Urinary bladder (tissue), 4 donors: ENCODE data around the gene RPS6KB2. TPM values are rescaled to one million over a fixed set of nuclear protein-coding genes. Genes with fewer than 3 reads are reported as not detected.
"Not testable (repeated sequence)": the region's sequence is repeated elsewhere in the genome, so short reads cannot be mapped to it uniquely, and the experiment has no call there.

Source experiments
- DNase-seq: peaks from one replicate; pipeline ENCODE4 v3.0.0-alpha.2; 2015; ENCODE audit errors: extremely low spot score
- H3K27ac ChIP-seq: one replicate; pipeline ENCODE4 v1.5.1; 2013; ENCODE audit warnings: low read depth, mild to moderate bottlenecking, moderate library complexity
- H3K36me3 ChIP-seq: one replicate; pipeline ENCODE4 v1.6.1; 2013; ENCODE audit warnings: mild to moderate bottlenecking, moderate library complexity; ENCODE audit not compliant: insufficient read depth
- H3K4me1 ChIP-seq: one replicate; pipeline ENCODE4 v1.6.1; 2013; ENCODE audit warnings: mild to moderate bottlenecking, moderate library complexity; ENCODE audit not compliant: insufficient read depth
- H3K4me3 ChIP-seq: one replicate; pipeline ENCODE4 v1.5.1; 2013; ENCODE audit warnings: low read depth, low read length
- WGBS: extraction: QIAGEN DNeasy Blood & Tissue Kit; methylation state at CpG from one replicate; pipeline ENCODE4 v1.1.7; 2013; 5-methylcytosine and 5-hydroxymethylcytosine counted together
- polyA plus RNA-seq: library from polyadenylated mRNA; stranded (reverse); fragments of 200-250 nt; gene quantifications from one replicate; pipeline ENCODE4 v1.2.3, GENCODE V29; 2013
- total RNA-seq: library from RNA; depleted of rRNA; stranded (reverse); fragments of >200 nt; gene quantifications from one replicate; pipeline ENCODE4 v1.2.3, GENCODE V29; 2014
- donor health status: healthy with polysubstance abuse.
- donor health status: healthy.

Gene RPS6KB2
- total and polyA plus RNA-seq, 2 donors = 19.8 to 41.2 TPM

DNA sequence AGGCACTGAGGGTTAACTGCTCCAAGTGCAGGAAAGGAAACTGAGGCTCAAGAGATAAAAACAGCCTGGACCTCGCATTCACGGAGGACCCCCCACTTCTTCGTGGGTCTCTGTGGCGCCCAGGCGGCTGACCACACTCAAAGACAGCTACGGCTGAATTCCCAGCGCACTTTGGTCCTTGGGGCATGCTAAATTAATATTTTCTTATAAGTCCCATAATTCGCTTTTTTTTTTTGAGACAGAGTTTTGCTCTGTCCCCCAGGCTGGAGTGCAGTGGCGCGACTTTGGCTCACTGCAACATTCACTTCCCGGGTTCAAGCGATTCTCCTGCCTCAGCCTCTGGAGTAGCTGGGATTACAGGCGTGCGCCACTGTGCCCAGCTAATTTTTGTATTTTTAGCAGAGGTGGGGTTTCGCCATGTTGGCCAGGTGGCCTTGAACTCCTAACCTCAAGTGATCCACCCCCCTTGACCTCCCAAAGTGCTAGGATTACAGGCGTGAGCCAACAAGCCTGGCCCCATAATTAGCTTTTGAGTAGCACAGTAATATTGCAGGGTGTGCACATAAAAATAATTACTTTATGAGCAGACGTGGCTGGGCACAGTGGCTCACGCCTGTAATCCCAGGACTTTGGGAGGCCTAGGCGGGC, 26.0 kb upstream of the RPS6KB2 start:
- not testable (repeated sequence) for DNase-seq

DNA sequence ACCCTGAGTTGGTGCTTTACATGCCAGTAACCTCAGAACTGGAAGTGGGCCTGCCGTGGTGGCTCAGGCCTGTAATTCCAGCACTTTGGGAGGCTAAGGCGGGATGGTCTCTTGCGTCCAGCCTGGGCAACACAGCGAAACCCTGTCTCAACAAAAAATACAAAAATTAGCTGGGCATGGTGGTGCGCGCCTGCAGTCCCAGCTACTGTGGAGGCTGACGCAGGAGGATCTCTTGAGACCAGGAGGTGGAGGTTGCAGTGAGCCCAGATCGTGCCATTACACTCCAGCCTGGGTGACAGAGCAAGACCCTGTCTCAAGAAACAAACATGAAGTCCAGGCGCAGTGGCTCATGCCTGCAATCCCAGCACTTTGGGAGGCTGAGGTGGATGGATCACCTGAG, 25.2 kb upstream of the RPS6KB2 start:
- H3K36me3 ChIP-seq = peaks cover 10% of the 10 kb centered on the region
- not testable (repeated sequence) for H3K27ac ChIP-seq, DNase-seq, H3K4me1 ChIP-seq, H3K4me3 ChIP-seq
- 95% methylated on average over 9 of the region's 9 CpGs for WGBS

More for the DNA sequence above, 26.0 kb upstream of the RPS6KB2 start:
- H3K4me3 ChIP-seq = peak overlapping the region; percentile 85
- H3K36me3 ChIP-seq = peaks cover 17% of the 10 kb centered on the region
- not testable (repeated sequence) for H3K4me1 ChIP-seq
- 53% methylated on average over 19 of the region's 19 CpGs for WGBS
- peak overlapping the region; percentile 31 for H3K27ac ChIP-seq

DNA sequence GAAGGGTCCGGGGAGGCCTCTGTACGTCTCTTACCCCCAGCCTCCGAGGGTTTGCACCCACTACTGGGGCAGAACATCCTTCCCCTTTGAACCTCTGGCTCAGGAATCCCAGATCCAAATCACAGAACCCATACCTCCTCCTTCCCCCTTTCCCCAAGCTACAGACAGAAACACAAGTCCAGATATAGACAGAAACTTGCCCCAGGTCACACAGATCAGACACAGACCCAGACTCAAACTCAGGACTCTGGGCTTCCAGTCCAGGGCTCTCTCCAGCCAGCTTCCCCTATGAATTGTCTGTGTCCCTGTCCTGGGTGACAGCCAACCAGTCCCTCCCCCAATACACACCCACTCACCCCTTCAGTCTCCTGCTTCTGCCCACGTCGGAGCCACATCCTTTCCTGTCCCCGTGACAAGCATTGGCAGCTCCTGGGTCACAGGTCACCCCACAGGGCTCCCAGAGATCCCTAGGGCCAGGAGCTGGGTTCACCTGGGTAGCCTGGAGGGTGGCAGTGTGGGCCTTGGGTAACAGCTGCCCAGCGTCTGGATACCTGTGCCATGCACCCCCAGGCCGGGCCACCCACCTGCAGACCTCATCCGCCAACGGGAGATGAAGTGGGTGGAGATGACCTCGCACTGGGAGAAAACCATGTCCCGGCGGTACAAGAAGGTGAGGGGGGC, 23.6 kb upstream of the RPS6KB2 start:
- Histone ChIP-seq H3K4me3 (peak overlapping the region; percentile 27), H3K27ac (no peak overlapping the region), H3K4me1 (no peaks in the 10 kb centered on the region), H3K36me3 (peaks cover 2% of the 10 kb centered on the region)
- no peak for DNase-seq
- WGBS = 65% methylated on average over 13 of the region's 13 CpGs

- no peaks in the 10 kb centered on the region for H3K4me1 ChIP-seq
- peak overlapping the region; percentile 6 for H3K4me3 ChIP-seq
- no peak overlapping the region for H3K27ac ChIP-seq
- WGBS = 88% methylated on average over 6 of the region's 6 CpGs
- no peak for DNase-seq
- peaks cover 2% of the 10 kb centered on the region for H3K36me3 ChIP-seq
Measured at GRCh38 chr11:67405196-67405567, 23.1 kb upstream of the RPS6KB2 start.

DNA sequence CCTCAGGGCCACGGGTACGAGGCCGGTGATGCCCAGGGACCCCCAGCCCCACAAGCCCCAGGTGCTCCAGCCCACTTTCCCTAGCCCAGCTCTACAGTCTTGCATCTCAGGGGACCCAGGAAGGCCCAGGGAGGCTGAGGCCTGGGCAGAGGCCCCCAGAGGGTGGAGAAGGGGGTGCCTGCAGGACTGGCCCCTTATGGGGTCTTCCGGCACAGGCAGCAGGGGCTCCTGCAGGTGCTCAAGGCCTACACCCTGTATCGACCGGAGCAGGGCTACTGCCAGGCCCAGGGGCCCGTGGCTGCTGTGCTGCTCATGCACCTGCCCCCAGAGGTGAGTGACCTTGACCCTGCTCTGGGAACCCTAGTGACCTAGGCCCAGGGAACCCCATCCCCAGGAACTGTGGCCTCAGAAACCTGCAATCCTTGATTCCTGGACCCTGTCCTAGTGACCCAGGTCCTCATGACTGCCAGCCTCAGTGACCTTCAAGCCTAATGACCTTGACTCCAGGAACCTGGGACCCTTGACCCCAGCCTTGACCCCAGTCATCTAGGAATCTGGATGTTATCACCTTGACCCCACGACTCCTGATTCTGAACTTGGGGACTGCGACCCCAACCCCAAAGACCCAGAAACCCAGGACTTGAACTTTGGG, 22.5 kb upstream of the RPS6KB2 start:
- DNase-seq = no peak
- no peak overlapping the region for H3K4me3 ChIP-seq
- 80% methylated on average over 9 of the region's 9 CpGs for WGBS
- H3K4me1 ChIP-seq = no peaks in the 10 kb centered on the region
- H3K27ac ChIP-seq = no peak overlapping the region
- H3K36me3 ChIP-seq = no peaks in the 10 kb centered on the region

DNA sequence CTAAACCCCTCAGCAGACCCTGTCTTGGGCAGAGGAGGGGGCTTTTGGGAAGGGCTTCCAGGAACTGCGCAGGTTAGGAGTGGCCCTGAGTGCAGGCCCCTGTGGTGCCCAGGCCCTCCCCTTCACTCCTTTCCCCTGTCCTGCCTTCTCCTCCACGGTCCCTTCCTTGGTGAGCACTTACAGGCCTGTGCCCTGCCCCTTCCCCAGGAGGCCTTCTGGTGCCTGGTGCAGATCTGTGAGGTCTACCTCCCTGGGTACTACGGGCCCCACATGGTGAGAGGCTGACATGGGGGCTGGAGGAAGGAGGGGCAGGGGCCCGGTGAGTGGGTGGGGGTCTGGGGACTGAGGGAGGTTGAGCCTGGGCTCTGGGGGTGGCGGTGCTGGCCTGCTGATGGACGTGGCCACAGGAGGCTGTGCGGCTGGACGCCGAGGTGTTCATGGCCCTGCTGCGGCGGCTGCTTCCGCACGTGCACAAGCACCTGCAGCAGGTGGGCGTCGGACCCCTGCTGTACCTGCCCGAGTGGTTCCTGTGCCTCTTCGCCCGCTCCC, 21.8 kb upstream of the RPS6KB2 start:
- Histone ChIP-seq H3K4me3 (no peak overlapping the region), H3K36me3 (no peaks in the 10 kb centered on the region), H3K27ac (no peak overlapping the region), H3K4me1 (no peaks in the 10 kb centered on the region)
- WGBS = 80% methylated on average over 18 of the region's 18 CpGs
- no peak for DNase-seq

DNA sequence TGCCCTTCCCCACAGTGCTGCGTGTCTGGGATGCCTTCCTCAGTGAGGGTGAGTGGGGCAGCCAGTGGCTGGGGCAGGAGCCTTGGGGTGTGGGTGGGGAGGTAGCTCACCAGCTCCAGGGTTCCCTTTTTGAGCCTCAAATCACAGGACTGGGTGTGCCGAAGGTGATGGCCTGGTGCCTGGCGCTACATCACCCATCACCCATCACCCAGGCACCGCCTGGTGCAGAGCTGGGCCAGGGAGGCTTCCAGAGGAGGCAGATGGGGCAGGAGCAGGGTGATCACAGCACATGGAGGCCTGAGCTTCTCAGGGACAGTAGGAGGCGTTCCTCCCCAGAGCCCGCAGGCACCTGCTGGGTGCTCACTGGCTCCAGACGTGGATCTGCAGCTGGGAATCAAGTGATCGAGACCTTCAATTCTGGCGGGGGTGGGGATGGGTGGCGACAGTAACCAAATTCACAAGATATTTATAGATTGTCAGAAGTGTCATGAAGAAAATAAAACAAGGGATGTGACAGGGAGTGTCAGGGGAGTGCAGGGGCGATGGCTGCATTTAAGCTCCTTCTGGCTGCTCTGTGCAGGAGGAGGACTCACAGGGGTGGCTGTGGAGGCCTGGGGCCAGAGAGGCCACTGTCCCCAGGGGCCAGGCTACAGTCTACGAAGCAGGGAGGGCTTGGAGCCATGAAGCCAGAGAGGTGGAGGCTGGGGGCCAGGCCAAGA, 21.2 kb upstream of the RPS6KB2 start:
- H3K27ac ChIP-seq = no peak overlapping the region
- 47% methylated on average over 12 of the region's 12 CpGs for WGBS
- no peak overlapping the region for H3K4me3 ChIP-seq
- no peaks in the 10 kb centered on the region for H3K36me3 ChIP-seq
- H3K4me1 ChIP-seq = no peaks in the 10 kb centered on the region
- DNase-seq = no peak

GRCh38 chr11:67407688-67408163, 20.6 kb upstream of the RPS6KB2 start:
- no peak for DNase-seq
- 62% methylated on average over 12 of the region's 12 CpGs for WGBS
- H3K36me3 ChIP-seq = no peaks in the 10 kb centered on the region
- no peaks in the 10 kb centered on the region for H3K4me1 ChIP-seq
- no peak overlapping the region for H3K4me3 ChIP-seq
- H3K27ac ChIP-seq = no peak overlapping the region

DNA sequence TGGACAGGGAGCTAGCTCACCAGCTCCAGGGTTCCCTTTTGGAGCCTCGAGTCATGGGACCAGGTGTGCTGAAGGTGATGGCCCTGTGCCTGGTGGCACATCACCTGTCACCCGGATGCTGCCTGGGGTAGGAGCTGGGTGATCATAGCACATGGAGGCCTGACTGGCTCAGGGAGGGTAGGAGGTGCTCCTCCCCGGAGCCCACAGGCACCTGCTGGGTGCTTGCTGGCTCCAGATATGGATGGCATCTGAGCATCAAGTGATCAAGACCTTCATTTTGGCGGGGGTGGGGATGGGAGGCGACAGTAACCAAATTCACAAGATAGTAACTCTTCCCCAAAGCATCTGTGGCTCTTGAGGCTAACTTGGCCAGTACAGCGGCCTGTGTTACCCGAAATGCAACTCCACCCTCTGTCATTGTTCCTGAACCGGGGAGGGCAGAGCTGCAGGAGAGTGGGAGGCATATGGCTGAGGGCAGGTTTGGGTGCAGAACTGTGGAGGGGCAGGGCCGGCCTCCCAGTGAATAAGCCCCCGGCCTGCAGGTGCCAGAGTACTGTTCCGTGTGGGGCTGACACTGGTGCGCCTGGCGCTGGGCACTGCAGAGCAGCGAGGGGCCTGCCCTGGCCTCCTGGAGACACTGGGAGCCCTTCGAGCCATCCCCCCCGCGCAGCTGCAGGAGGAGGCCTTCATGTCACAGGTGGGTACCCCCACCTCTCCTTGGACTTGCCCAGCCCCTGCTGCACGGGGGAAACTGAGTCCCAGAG, 19.7 kb upstream of the RPS6KB2 start:
- 74% methylated on average over 18 of the region's 18 CpGs for WGBS
- Histone ChIP-seq H3K36me3 (no peaks in the 10 kb centered on the region), H3K27ac (no peak overlapping the region), H3K4me3 (no peak overlapping the region), H3K4me1 (no peaks in the 10 kb centered on the region)
- no peak for DNase-seq

DNA sequence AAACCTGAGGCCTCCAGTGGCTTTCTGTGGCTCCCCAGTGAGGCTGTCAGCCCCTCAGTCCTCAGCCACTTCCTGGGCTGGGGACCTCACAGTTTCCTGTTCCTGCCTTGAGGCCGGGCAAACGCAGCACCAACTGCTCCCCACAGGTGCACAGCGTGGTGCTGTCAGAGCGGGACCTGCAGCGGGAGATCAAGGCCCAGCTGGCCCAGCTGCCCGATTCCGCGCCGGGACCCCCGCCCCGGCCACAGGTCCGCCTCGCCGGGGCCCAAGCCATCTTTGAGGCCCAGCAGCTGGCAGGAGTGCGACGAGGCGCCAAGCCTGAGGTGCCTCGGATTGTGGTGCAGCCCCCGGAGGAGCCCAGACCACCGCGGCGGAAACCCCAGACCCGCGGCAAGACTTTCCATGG, 19.0 kb upstream of the RPS6KB2 start:
- Histone ChIP-seq H3K27ac (no peak overlapping the region), H3K36me3 (no peaks in the 10 kb centered on the region), H3K4me1 (no peaks in the 10 kb centered on the region), H3K4me3 (peak overlapping the region; percentile 3)
- DNase-seq = no peak
- 64% methylated on average over 24 of the region's 24 CpGs for WGBS

GRCh38 chr11:67409781-67410368, 18.4 kb upstream of the RPS6KB2 start:
- Histone ChIP-seq H3K36me3 (no peaks in the 10 kb centered on the region), H3K27ac (no peak overlapping the region), H3K4me3 (no peak overlapping the region), H3K4me1 (no peaks in the 10 kb centered on the region)
- WGBS = 29% methylated on average over 13 of the region's 13 CpGs
- DNase-seq = no peak

DNA sequence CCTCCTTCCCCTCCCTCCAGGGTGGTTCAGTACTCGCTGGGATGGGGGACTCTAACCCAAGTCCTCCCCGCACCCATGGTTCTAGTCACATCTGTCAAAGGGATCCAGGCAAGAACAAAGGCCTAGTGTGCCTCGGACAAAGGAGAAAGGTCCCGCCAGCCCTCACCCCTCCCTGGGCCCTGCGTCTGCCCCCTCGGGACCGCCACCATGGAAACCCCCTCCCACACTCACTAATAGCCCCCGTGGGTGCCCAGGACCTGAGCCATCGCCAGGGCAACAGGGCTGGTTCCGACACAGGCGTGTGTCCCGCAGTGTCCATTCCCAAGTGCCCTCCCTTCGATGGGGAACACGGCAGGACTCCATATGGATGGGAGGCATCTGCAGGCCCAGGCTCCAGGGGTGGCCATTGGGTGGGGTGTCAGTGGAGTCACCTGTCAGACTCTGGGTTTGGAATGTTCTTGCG, 17.9 kb upstream of the RPS6KB2 start:
- Histone ChIP-seq H3K36me3 (no peaks in the 10 kb centered on the region), H3K27ac (no peak overlapping the region), H3K4me3 (no peak overlapping the region), H3K4me1 (no peaks in the 10 kb centered on the region)
- no peak for DNase-seq
- 67% methylated on average over 15 of the region's 15 CpGs for WGBS
